Skeletal muscle tissue (tissue), 4 donors: ENCODE results near the gene FAM135A. TPM values are rescaled to one million over a fixed set of nuclear protein-coding genes. Genes with fewer than 3 reads are reported as not detected.

Source experiments
- H3K27ac ChIP-seq: one replicate; pipeline ENCODE4 v1.7.0; 2013; ENCODE audit warnings: mild to moderate bottlenecking, low read depth, low read length, inconsistent platforms
- H3K27me3 ChIP-seq, 3 donors: one replicate each; pipeline ENCODE4 v1.7.0; 2013; ENCODE audit warnings: low read length in 3 of 3; ENCODE audit not compliant: control insufficient read depth in 3 of 3, insufficient read depth in 3 of 3
- H3K36me3 ChIP-seq, 3 donors: one replicate each; pipeline ENCODE4 v1.7.0; 2013; ENCODE audit warnings: low read length in 3 of 3; ENCODE audit not compliant: control insufficient read depth in 3 of 3, insufficient read depth in 3 of 3
- H3K4me1 ChIP-seq, 3 donors: one replicate each; pipeline ENCODE4 v1.7.0; 2013; ENCODE audit warnings: low read length in 3 of 3, mild to moderate bottlenecking in 3 of 3; ENCODE audit not compliant: control insufficient read depth in 3 of 3, insufficient read depth in 3 of 3
- H3K4me3 ChIP-seq, 3 donors: one replicate each; pipeline ENCODE4 v1.7.0; 2013; ENCODE audit warnings: low read length in 3 of 3
- H3K9ac ChIP-seq, 3 donors: one replicate each; pipeline ENCODE4 v1.7.0; 2013; ENCODE audit warnings: low read length in 3 of 3, mild to moderate bottlenecking in 3 of 3, moderate library complexity in 2 of 3, low read depth in 1 of 3
- H3K9me3 ChIP-seq, 3 donors: one replicate each; pipeline ENCODE4 v1.7.0; 2013; ENCODE audit warnings: low read length in 3 of 3; ENCODE audit not compliant: control insufficient read depth in 3 of 3
- total RNA-seq: library from RNA; depleted of rRNA; stranded (reverse); fragments of >200 nt; gene quantifications from one replicate; pipeline ENCODE4 v1.2.3, GENCODE V29; 2014
- donor health status: Osteomylitis.

FAM135A gene
- total RNA-seq = 41.8 TPM

DNA sequence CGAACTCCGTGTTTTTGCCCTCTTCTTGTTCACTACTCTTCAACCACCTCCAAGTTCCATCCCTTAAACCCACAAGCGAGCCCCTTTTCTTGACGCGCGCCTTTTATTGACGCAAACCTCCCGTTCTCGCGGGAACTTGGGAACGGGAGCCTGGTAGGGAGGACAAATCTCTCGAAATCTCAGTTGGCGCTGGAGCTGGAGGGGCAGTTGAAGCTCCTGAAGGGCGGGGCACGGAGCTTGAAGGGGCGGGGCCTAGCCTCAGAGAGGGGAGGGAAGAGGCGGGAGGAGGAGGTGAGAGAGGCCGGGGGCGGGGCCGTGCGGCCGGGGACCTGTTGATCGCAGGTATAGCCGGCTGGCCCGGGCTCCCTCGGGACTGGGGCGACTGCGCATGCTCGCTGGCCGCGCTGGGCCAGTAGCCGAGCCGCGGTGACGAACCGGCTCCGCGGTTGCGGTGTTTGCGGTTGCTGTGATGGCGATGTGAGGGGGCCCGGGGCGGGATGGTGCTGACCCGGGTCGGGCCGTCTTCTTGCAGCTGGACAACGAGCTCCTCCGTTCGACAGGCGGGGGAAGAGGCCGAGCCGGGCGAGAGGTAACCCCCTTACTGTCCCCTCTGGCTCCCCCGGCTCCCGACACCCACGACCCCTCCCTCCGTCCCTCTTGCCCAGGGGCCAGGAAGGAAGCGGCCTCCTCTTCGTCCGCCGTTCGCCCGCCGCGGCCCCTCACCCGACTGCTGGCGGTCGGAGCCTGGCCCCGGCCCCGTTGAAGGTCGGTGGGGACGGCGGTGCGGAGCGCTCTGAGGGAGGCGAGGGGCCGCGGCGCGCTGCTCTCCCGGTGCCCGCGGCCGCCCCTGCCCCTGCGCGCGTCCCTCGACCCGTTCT lies at the start of gene FAM135A:
Gene FAM135A, plus strand, starts transcription at position 395 of the 878 bp plus-strand sequence. CDS start 14,835 bp downstream, outside the sequence.
- Histone ChIP-seq H3K9me3 (no peaks in the 10 kb centered on the region), H3K36me3 (peaks cover 0 to 2% (median 2%) of the 10 kb centered on the region in 3 donors), H3K27me3 (no peaks in the 10 kb centered on the region), H3K4me3 (peak within 1 kb of the TSS; percentile 87 to 98 (median 96)), H3K4me1 (peaks cover 5 to 11% (median 5%) of the 10 kb centered on the region in 3 donors), H3K27ac (peak within 1 kb of the TSS; percentile 60), H3K9ac (peak within 1 kb of the TSS; percentile 79 to 89 (median 86))

GRCh38 chr6:70363741-70364493 lies 49.4 kb upstream of the FAM135A start:
- Histone ChIP-seq H3K27ac (no peak overlapping the region), H3K4me3 (no peak overlapping the region), H3K9ac (no peak overlapping the region), H3K36me3 (no peaks in the 10 kb centered on the region), H3K9me3 (no peaks in the 10 kb centered on the region), H3K27me3 (peaks cover 0 to 6% (median 0%) of the 10 kb centered on the region in 3 donors), H3K4me1 (no peaks in the 10 kb centered on the region)

DNA sequence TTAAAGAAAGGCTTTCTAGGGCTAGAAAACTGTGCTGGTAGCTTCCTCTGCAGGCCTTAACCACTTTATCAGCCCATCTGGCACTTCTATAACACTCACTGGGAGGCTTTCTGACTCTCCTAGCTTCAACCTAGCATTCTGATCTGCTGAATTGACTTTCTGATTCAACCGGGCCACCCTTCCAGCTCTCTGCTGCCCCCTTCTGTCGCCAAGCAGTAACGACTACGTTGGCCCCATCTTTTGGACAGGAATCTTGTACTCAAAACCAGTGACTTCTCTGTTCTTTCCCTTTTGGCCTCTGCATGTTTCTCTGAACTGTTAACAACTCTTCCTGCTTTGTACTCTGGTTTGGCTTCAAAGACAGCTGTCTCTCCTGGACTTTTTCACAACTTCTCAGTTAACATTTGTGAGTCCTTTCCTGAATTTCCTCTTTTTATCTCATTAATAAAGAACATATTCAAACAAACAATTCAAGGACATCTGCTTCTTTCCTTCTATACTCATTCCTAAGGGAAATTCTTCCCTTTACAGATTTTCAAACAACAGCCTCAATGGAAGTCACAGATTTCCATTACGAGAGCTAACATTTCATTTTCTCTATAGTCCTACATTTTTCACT lies 43.9 kb upstream of the FAM135A start:
- Histone ChIP-seq H3K4me3 (no peak overlapping the region), H3K36me3 (no peaks in the 10 kb centered on the region), H3K27ac (no peak overlapping the region), H3K9ac (no peak overlapping the region), H3K27me3 (no peaks in the 10 kb centered on the region), H3K9me3 (no peaks in the 10 kb centered on the region), H3K4me1 (no peaks in the 10 kb centered on the region)

- H3K36me3 ChIP-seq = no peaks in the 10 kb centered on the region
- no peak overlapping the region for H3K4me3 ChIP-seq
- H3K9me3 ChIP-seq = no peaks in the 10 kb centered on the region
- no peaks in the 10 kb centered on the region for H3K27me3 ChIP-seq
- H3K4me1 ChIP-seq = no peaks in the 10 kb centered on the region
- H3K9ac ChIP-seq = no peak overlapping the region
- no peak overlapping the region for H3K27ac ChIP-seq
These were observed 42.8 kb upstream of the FAM135A start for GRCh38 chr6:70370496-70370895.

DNA sequence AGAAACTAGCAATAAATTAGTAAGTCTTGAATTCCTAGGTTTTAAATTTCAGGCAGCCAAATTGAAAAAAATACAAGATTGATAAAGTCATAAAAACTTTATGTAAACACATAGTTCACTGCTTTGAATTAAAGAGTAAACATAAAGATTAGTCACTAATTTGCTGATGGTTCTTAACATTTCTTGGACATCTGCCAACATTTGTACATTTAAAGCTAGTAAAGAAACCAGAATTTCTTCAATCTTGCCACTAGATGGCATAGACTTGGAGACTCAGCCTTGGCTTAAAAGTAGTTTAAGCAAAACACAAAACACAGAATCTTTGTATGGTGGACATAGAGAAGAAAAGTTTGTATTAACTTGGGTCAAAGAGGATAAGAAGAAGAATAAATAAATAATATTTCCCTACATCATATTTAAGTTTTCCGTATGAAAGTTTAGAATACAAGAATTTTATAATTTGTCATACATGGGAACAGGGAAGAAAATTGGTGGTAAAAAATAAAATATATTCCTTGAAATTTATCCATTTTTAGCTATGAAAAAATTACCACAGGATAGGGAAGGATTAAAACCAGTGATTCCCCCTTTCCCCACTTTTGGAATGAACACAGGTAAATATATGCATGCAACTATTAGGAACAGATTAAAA lies 41.7 kb upstream of the FAM135A start:
- no peak overlapping the region for H3K27ac ChIP-seq
- H3K4me3 ChIP-seq = no peak overlapping the region
- no peaks in the 10 kb centered on the region for H3K9me3 ChIP-seq

GRCh38 chr6:70375166-70375565 lies 38.1 kb upstream of the FAM135A start:
- peaks cover 0 to 2% (median 0%) of the 10 kb centered on the region in 3 donors for H3K27me3 ChIP-seq
- no peaks in the 10 kb centered on the region for H3K36me3 ChIP-seq
- no peaks in the 10 kb centered on the region for H3K9me3 ChIP-seq
- H3K4me3 ChIP-seq = no peak overlapping the region
- H3K27ac ChIP-seq = no peak overlapping the region
- no peak overlapping the region for H3K9ac ChIP-seq
- H3K4me1 ChIP-seq = no peaks in the 10 kb centered on the region

More for the DNA sequence above, 41.7 kb upstream of the FAM135A start:
- H3K36me3 ChIP-seq = no peaks in the 10 kb centered on the region
- H3K9ac ChIP-seq = no peak overlapping the region
- H3K4me1 ChIP-seq = no peaks in the 10 kb centered on the region
- H3K27me3 ChIP-seq = peaks cover 0 to 2% (median 0%) of the 10 kb centered on the region in 3 donors

DNA sequence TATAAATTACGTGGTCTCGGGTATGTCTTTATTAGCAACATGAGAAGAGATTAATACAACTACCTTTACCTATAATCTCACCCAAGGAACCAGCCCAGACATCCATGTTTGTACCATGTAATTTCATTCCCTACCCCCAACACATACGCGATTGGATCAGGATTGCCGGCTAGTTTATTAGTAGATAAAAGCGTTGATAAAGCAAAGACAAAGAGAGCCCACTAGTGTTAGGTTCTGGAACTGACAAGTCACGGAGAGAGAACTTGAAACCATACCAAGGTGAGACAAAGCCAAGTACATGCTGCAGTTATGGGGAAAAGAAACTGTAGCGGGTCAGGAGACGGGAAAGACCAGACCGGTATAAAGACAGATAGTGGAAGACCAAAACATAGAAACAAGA lies 37.4 kb upstream of the FAM135A start:
- Histone ChIP-seq H3K9me3 (no peaks in the 10 kb centered on the region), H3K36me3 (no peaks in the 10 kb centered on the region), H3K4me1 (no peaks in the 10 kb centered on the region), H3K9ac (no peak overlapping the region), H3K27ac (no peak overlapping the region), H3K27me3 (peaks cover 0 to 2% (median 0%) of the 10 kb centered on the region in 3 donors), H3K4me3 (no peak overlapping the region)

DNA sequence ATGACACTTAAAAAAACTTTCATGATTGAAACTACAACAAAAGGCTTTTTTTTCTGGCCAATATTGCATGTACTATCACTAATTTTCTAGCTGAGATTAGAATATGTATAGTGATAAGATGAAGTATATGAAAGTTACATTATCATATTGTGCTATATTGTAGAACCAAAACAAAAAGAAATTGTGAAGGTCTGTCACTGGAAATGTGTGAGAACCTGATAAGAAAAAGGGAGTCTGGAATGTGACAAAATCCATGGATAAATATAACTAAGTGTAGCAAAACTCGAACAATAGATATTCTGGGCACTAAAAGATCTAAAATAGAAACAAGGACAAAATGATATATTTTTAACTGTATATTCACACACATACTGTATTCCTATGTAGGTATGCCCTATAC lies 36.7 kb upstream of the FAM135A start:
- H3K4me3 ChIP-seq = no peak overlapping the region
- peaks cover 0 to 2% (median 0%) of the 10 kb centered on the region in 3 donors for H3K27me3 ChIP-seq
- no peak overlapping the region for H3K9ac ChIP-seq
- no peaks in the 10 kb centered on the region for H3K36me3 ChIP-seq
- H3K9me3 ChIP-seq = no peaks in the 10 kb centered on the region
- H3K27ac ChIP-seq = no peak overlapping the region
- no peaks in the 10 kb centered on the region for H3K4me1 ChIP-seq

DNA sequence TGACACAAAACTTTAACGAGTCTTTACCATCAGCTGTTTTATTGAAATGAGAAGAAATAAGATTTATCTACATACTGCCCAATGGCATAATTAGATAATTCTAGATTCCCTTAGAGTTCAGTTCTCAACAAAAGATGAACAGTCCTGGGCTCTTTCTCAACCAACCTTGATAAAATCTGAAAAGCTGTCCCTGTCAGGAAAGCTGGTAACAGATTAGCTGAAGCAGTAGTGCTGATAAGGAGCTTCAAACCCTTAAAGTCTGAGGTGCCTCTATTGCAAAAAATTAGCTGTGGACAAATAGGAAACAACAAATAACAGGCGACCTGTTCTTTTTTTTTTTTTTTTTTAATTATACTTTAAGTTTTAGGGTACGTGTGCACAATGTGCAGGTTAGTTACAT lies 35.9 kb upstream of the FAM135A start:
- Histone ChIP-seq H3K4me3 (no peak overlapping the region), H3K27me3 (peaks cover 0 to 2% (median 0%) of the 10 kb centered on the region in 3 donors), H3K27ac (no peak overlapping the region), H3K4me1 (no peaks in the 10 kb centered on the region), H3K9ac (no peak overlapping the region), H3K9me3 (no peaks in the 10 kb centered on the region), H3K36me3 (no peaks in the 10 kb centered on the region)
